Muscle of back (tissue), 11 donors: ENCODE data around the gene CLPTM1L. TPM values are rescaled to one million over a fixed set of nuclear protein-coding genes. Genes with fewer than 3 reads are reported as not detected.
"Not testable (repeated sequence)": the region's sequence is repeated elsewhere in the genome, so short reads cannot be mapped to it uniquely, and the experiment has no call there.

Experiments
- DNase-seq, 3 donors: peaks; one replicate each; pipeline versions ENCODE4 v3.0.0 to v3.0.0-alpha.2; 2013
- polyA plus RNA-seq, 10 donors: library from polyadenylated mRNA; unstranded; fragments of 120-200 nt; gene quantifications; one replicate each; pipeline ENCODE4 v1.2.1, GENCODE V29; 2013; ENCODE audit not compliant: insufficient read length in 10 of 10

The CLPTM1L gene
- polyA plus RNA-seq, 10 donors: 48.2 to 73.3 (median 56.0) TPM

DNA sequence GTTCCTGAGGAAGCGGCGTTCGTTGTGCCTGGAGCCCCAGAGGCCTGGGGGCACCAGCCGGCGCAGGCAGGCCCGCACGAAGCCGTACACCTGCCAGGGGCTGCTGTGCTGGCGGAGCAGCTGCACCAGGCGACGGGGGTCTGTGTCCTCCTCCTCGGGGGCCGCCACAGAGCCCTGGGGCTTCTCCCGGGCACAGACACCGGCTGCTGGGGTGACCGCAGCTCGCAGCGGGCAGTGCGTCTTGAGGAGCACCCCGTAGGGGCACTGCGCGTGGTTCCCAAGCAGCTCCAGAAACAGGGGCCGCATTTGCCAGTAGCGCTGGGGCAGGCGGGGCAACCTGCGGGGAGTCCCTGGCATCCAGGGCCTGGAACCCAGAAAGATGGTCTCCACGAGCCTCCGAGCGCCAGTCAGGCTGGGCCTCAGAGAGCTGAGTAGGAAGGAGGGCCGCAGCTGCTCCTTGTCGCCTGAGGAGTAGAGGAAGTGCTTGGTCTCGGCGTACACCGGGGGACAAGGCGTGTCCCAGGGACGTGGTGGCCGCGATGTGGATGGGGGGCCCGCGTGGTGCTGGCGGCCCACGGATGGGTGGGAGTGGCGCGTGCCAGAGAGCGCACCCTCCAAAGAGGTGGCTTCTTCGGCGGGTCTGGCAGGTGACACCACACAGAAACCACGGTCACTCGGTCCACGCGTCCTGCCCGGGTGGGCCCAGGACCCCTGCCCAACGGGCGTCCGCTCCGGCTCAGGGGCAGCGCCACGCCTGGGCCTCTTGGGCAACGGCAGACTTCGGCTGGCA lies 51.3 kb downstream of the CLPTM1L start:
- DNase-seq: no peak

DNA sequence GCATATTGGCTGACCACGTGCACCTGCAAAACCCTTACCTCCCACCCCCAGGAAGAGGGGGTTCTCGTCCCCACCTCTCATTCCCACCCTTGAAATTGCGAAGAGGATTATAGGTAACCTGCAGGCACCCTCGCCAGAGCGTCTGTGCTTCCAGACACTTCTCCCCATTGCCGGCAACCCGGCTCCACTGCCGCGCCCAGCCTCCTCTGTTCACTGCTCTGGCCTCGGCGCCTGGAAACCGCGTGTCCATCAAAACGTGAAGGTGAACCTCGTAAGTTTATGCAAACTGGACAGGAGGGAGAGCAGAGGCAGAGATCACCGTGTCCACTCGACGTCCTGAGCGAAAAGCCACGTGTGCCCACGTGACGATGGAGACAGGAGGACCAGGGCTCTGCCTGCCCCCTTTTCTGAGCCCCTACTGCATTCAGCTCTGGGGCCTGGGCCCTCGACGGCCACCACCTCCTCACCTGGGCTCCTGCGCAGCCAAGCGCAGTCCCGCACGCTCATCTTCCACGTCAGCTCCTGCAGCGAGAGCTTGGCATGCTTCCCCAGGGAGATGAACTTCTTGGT lies 52.0 kb downstream of the CLPTM1L start:
- DNase-seq: no peak

DNA sequence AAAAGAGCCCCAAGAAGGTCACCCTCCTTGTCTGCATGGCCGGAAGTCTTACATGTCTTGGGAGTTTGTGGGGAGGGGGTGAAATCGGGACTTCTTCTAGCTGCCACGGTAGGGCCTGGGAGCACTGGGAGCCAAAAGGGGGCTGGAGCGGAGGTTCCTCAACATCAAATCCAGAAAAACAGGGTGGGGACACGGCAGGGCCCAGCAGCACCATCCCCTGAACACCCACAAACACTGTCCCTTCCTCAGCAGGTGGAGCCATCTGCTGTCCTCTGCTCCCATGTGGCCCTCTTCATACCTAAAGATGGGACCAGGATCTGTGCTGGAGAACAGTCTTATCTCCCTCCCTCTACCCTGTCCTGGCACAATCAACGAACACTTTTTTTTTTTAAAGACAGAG lies 52.8 kb downstream of the CLPTM1L start:
- no peak for DNase-seq

DNA sequence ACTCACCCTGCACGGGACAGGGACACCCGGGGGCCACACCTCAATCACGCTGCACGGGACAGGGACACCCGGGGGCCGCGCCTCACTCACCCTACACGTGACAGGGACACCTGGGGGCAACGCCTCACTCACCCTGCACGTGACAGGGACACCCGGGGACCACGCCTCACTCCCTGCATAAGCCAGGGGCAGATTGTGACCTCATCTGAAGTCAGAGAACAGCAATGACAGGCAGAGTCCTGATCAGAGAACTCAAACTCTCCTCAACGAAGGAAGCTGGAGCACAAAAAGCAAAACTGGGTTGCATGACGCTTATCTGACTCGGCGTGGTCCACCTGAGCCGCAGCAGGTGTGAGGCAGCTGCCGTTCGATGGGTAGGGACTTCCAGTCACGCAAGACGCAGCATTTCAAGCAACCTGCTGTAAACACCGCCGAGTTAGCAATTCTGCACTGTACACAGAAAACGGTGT lies 53.3 kb downstream of the CLPTM1L start:
- no peak for DNase-seq

DNA sequence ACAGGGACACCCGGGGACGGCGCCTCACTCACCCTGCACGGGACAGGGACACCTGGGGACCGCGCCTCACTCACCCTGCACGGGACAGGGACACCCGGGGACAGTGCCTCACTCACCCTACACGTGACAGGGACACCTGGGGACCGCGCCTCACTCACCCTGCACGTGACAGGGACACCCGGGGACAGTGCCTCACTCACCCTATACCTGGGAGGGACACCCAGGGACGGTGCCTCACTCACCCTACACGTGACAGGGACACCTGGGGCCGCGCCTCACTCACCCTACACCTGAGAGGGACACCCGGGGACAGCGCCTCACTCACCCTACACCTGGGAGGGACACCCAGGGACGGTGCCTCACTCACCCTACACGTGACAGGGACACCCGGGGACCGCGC lies 53.9 kb downstream of the CLPTM1L start:
- DNase-seq: not testable (repeated sequence)

DNA sequence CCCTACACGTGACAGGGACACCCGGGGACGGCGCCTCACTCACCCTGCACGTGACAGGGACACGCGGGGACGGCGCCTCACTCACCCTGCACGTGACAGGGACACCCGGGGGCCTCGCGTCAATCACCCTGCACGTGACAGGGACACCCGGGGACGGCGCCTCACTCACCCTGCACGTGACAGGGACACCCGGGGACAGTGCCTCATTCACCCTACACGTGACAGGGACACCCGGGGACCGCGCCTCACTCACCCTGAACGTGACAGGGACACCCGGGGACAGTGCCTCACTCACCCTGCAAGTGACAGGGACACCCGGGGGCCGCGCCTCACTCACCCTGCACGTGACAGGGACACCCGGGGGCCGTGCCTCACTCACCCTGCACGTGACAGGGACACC lies 55.3 kb downstream of the CLPTM1L start:
- not testable (repeated sequence) for DNase-seq

DNA sequence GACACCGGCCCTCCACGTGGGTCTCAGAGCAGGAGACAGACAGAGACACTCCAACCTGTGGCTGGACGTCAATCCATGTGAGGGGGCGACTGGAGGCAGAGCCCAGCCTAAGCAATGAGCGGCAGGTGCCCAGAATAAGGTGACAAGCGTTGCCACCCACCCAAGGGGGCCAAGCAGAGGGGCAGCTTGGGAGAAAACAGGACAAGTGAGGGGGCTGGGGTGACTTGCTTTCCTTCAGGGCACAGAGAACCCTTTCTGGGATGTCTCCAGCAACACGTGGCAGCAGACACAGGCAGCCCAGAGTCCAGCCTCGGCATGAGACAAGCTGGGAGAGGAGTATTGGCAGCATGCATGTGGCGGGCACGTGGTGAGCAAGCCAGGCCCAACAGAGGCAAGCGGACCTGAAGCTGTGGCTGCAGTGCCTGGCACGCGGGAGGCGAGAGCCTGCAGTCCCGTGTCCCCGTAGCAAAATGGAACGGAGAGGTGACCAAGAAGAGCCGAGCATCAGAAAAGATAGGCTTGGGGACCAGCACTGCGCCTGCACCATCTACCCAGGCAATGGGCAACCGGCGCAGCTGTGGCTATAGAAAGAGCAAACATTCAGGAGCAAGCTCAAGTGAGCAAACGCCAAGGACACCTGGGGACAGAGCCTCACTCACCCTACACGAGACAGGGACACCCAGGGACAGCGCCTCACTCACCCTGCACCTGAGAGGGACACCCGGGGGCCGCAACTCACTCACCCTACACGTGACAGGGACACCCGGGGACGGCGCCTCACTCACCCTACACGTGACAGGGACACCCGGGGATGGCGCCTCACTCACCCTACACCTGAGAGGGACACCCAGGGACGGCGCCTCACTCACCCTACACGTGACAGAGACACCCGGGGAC lies 56.2 kb downstream of the CLPTM1L start:
- DNase-seq: no peak

DNA sequence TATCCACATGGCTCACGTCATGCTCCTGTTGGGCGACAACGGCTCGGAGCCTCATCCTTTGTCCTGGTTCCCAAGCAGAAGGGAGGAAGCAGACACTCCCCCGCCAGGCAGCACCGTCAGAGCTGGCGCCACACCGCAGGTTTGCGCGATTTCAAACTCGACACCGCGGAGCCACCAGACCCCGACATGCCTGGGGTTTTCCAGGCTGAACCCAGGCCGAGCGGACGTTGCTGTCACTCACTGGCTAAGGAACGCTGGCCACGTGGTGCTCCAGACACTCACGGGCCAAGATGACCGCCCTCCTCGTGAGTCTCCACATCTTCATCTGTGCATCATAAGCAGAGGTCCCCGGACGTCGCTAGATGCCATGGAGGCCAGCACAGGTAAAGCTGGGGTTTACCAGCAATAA lies 59.0 kb downstream of the CLPTM1L start:
- DNase-seq: no peak

DNA sequence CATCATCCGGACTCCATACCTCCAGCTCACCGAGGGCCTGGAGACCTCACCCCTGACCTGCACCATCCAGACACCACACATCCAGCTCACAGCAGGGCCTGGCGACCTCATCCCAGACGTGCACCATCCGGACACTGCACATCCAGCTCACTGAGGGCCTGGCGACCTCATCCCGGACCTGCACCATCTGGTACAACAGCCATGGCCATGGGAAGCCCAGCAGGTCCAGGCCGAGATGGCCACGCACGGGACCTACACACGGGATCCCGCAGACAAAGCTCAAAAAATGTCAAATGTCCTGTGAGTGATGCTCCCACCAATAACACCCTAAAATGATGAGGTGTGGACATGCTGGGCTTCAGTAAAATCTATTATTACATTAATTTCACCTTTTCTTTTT lies 59.8 kb downstream of the CLPTM1L start:
- DNase-seq: no peak

DNA sequence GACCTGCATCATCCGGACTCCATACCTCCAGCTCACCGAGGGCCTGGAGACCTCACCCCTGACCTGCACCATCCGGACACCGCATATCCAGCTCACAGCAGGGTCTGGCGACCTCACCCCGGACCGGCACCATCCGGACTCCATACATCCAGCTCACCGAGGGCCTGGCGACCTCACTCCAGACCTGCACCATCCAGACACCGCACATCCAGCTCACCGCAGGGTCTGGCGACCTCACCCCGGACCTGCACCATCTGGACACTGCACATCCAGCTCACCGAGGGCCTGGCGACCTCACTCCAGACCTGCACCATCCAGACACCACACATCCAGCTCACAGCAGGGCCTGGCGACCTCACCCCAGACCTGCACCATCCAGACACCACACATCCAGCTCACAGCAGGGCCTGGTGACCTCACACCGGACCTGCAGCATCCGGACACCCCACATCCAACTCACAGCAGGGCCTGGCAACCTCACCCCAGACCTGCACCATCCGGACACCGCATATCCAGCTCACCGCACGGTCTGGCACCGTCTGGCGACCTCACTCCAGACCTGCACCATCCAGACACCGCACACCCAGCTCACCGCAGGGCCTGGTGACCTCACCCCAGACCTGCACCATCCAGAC lies 60.4 kb downstream of the CLPTM1L start:
- not testable (repeated sequence) for DNase-seq

DNA sequence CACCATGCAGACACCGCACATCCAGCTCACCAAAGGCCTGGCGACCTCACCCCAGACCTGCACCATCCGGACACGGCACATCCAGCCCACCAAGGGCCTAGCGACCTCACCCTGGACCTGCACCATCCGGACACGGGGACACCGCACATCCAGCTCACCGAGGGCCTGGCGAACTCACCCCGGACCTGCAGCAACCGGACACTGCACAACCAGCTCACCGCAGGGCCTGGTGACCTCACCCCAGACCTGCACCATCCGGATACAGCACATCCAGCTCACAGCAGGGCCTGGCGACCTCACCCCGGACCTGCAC lies 61.2 kb downstream of the CLPTM1L start:
- not testable (repeated sequence) for DNase-seq

DNA sequence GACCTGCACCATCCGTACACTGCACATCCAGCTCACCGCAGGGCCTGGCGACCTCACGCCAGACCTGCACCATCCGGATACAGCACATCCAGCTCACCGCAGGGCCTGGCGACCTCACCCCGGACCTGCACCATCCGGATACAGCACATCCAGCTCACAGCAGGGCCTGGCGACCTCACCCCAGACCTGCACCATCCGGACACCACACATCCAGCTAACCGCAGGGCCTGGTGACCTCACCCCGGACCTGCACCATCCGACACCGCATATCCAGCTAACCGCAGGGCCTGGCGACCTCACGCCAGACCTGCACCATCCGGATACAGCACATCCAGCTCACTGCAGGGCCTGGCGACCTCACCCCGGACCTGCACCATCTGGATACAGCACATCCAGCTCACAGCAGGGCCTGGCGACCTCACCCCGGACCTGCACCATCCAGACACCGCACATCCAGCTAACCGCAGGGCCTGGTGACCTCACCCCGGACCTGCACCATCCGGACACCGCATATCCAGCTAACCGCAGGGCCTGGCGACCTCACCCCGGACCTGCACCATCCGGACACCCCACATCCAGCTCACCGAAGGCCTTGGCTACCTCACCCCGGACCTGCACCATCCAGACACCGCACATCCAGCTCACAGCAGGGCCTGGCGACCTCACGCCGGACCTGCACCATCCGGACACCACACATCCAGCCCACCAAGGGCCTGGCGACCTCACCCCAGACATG lies 61.7 kb downstream of the CLPTM1L start:
- not testable (repeated sequence) for DNase-seq

DNA sequence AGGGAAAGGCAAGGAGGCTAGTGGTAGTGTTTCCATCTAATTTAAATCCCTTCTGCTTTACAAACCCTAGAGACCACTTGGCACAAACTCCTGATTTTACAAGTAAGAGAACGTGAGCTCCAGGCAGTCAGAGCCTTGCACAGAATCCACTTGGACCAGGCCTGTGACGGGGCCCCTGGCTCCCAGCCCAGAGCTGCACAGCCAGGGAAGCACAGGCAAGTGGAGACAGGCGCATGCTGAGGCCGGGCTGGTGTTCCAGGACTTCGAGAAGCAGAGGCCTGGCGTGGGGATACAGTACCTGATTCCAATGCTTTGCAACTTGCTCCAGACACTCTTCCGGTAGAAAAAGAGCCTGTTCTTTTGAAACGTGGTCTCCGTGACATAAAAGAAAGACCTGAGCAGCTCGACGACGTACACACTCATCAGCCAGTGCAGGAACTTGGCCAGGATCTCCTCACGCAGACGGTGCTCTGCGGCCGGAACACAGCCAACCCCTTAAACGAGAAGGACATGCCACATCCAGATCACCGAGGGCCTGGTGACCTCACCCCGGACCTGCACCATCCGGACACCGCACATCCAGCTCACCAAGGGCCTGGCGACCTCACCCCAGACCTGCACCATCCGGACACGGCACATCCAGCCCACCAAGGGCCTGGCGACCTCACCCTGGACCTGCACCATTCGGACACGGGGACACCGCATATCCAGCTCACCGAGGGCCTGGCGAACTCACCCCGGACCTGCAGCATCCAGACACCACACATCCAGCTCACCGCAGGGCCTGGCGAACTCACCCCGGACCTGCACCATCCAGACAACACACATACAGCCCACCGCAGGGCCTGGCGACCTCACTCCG lies 62.5 kb downstream of the CLPTM1L start:
- peak in 2 of 3 donors; percentile 16 to 54 for DNase-seq

DNA sequence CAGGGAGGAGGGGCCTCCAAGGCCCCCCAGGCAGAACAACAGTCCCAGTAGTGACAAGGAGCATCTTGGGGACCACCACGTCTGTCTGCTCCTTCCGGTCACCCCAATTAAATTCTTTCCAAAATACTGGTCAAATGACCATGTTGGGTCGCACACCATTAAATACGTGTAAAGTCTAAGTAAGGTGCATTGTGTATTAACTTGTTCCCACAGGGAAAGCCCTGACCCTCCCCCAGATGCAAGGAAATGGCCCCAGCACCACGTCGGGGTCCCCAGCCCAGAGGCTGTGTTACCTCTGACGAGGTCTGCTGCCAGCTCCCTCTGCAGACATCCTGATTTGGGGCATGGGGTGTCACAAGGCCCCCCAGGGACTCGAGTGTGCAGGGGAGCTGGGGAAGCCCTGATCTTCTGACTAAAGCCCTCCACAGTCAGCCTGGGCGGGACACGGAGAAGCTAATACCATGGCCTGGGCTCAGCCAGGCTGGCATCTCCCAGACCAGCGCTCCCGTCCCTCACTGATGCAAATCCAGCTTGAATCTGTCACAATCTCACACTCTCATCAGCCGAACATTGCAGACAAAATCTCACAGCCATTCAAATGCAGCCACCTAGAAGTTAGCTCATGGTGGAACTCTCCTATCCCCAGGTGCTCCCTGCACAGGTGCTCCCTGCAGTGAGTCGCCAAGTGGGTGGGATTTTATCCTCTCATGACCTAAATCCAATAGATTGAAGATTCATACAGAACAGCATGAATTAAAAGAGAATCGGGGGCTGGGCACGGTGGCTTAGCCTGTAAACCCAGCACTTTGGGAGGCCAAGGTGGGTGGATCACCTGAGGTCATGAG lies 63.6 kb downstream of the CLPTM1L start:
- no peak for DNase-seq

DNA sequence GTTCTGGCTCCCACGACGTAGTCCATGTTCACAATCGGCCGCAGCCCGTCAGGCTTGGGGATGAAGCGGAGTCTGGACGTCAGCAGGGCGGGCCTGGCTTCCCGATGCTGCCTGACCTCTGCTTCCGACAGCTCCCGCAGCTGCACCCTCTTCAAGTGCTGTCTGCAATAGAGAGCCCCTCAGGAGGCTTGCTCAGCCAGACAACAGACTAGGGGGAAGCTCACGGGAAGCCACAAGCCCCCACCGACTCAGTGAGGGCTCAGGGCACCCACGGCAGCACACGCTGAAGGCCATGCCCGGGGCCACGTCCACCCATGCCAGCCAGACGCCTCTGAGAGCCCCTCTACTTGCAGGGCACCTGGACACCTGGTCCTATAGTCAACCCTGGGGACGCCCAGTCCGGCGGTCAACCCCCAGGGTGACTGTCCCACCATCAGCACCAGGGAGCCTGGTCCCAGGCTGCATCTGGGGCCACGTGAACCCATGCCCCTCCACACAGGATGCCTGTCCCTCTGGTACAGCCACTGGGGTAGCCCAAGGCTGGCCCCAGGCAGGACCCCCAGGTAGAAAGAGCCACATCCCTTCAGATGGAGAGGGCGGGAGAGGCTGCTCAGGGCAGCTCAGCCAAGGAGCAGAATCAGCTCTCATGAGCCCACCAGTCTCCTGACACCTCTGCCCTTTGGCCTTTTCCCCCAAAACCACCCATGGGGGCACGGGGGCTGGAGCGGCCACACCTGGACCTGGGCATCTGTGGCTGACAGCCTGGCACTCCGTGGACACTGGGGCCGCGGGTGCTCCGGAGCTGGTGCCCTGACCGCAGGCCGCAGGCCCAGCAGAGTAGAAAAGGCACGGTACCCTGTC lies 64.5 kb downstream of the CLPTM1L start:
- no peak for DNase-seq

DNA sequence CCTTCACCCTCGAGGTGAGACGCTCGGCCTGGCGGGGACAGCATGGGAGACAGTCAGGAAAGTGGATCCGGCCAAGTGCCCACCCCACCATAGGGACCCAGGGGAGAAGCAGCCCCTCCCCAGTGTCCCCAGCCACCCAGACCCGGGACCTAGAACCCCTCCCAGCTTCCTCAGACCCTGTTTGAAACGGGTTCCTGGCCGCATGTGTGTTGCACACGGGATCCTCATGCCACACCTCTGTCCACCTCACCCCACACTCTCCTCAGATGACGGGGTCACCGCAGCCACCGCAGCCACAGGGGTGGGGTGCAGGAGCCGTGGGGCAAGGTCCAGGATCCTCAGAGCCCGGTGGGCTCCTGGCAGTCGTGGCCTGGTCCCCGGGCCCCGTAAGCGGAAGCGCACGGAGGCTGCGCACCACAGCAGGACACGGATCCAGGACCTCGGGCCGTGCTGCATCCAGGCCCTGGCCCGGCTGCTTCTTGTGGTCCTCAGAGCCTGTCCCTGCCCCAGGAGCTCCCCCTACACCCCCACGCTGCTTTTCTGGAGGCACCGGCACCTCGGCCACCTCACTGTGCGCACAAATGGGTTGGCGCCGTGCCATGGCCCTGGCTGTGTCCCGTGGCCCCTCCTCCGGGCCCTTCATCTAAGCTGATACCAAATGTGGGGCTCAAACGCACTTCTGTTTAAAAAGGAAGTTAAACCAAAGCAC lies 65.3 kb downstream of the CLPTM1L start:
- no peak for DNase-seq

DNA sequence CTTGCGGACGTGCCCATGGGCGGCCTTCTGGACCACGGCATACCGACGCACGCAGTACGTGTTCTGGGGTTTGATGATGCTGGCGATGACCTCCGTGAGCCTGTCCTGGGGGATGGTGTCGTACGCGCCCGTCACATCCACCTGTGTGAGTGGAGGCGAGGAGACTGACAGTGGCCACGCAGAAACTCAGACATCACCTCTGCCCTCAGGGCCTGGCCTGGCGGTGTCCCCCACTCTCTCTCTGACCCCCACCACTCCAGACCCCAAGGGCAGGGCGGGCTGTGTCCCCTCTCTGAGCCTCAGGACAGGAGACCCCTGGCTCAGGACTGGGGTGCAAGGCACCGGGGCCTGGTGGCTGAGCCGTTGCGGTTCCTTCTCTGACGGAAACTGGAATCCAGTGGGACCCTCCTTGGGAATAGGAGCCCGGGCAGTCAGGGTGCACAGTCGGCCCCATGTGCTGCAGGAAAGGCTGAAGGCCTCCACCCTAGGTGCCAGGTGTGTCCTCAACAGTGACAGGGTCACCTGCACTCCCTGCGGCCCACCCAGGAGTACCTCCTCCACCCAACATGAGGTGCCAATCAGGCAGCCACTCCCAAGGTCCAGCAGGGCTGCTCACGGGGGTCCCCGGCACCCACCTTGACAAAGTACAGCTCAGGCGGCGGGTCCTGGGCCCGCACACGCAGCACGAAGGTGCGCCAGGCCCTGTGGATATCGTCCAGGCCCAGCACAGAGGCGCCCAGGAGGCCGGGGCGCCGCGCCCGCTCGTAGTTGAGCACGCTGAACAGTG lies 66.0 kb downstream of the CLPTM1L start:
- DNase-seq: no peak
